OCI-LY7 (cell line): ENCODE measurements around the gene COQ4.

ENCODE experiments used
- EZH2phosphoT487 ChIP-seq: fragments of 200-600 bp; sonication (generic); IDR thresholded peaks from 2 replicates; pipeline ENCODE4 v1.6.1; 2018; ENCODE audit warnings: low read depth, borderline replicate concordance, mild to moderate bottlenecking, mixed run types, antibody characterized with exemption, low read length, moderate library complexity, mixed read lengths
- TF ChIP-seq, protein P1 (sequence below): fragments of 200-600 bp; sonication (generic); conservative IDR thresholded peaks from 2 replicates; pipeline ENCODE4 v1.5.1; 2014; ENCODE audit warnings: mild to moderate bottlenecking, antibody characterized with exemption, low read length, moderate library complexity, mixed read lengths

GRCh38 chr9:128310461-128310860, 12.2 kb upstream of the COQ4 start:
- TF ChIP-seq, protein P1, sequence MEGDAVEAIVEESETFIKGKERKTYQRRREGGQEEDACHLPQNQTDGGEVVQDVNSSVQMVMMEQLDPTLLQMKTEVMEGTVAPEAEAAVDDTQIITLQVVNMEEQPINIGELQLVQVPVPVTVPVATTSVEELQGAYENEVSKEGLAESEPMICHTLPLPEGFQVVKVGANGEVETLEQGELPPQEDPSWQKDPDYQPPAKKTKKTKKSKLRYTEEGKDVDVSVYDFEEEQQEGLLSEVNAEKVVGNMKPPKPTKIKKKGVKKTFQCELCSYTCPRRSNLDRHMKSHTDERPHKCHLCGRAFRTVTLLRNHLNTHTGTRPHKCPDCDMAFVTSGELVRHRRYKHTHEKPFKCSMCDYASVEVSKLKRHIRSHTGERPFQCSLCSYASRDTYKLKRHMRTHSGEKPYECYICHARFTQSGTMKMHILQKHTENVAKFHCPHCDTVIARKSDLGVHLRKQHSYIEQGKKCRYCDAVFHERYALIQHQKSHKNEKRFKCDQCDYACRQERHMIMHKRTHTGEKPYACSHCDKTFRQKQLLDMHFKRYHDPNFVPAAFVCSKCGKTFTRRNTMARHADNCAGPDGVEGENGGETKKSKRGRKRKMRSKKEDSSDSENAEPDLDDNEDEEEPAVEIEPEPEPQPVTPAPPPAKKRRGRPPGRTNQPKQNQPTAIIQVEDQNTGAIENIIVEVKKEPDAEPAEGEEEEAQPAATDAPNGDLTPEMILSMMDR = no peak
- TF ChIP-seq EZH2phosphoT487 = no peak
